ENCODE data around the gene KIF1B.

Gene KIF1B, protein sequence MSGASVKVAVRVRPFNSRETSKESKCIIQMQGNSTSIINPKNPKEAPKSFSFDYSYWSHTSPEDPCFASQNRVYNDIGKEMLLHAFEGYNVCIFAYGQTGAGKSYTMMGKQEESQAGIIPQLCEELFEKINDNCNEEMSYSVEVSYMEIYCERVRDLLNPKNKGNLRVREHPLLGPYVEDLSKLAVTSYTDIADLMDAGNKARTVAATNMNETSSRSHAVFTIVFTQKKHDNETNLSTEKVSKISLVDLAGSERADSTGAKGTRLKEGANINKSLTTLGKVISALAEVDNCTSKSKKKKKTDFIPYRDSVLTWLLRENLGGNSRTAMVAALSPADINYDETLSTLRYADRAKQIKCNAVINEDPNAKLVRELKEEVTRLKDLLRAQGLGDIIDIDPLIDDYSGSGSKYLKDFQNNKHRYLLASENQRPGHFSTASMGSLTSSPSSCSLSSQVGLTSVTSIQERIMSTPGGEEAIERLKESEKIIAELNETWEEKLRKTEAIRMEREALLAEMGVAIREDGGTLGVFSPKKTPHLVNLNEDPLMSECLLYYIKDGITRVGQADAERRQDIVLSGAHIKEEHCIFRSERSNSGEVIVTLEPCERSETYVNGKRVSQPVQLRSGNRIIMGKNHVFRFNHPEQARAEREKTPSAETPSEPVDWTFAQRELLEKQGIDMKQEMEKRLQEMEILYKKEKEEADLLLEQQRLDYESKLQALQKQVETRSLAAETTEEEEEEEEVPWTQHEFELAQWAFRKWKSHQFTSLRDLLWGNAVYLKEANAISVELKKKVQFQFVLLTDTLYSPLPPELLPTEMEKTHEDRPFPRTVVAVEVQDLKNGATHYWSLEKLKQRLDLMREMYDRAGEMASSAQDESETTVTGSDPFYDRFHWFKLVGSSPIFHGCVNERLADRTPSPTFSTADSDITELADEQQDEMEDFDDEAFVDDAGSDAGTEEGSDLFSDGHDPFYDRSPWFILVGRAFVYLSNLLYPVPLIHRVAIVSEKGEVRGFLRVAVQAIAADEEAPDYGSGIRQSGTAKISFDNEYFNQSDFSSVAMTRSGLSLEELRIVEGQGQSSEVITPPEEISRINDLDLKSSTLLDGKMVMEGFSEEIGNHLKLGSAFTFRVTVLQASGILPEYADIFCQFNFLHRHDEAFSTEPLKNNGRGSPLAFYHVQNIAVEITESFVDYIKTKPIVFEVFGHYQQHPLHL (N-terminal part only)

DNA sequence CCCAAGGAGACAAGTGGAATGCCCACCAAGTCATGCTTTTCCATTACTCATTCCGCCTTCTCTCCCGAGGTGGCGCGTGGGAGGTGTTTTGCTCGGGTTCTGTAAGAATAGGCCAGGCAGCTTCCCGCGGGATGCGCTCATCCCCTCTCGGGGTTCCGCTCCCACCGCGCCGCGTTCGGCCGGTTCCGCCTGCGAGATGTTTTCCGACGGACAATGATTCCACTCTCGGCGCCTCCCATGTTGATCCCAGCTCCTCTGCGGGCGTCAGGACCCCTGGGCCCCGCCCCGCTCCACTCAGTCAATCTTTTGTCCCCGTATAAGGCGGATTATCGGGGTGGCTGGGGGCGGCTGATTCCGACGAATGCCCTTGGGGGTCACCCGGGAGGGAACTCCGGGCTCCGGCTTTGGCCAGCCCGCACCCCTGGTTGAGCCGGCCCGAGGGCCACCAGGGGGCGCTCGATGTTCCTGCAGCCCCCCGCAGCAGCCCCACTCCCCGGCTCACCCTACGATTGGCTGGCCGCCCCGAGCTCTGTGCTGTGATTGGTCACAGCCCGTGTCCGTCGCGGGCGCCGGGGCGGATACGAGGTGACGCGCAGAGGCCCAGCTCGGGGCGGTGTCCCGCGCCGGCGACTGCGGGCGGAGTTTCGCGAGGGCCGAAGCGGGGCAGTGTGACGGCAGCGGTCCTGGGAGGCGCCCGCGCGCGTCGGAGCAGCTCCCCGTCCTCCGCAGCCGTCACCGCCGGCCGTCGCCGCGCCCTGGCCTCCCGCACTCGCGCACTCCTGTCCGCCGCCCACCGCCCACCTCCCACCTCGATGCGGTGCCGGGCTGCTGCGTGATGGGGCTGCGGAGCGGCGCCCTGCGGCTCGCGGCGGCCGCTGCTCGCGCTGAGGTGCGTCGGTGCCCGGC lies at the start of gene KIF1B:
TSS of gene KIF1B (plus strand) at position 666 of the 906 bp plus-strand sequence. CDS start 21,759 bp downstream, outside the sequence.
- DNase-seq (ENCODE audit: low spot score): peak; percentile 97

DNA sequence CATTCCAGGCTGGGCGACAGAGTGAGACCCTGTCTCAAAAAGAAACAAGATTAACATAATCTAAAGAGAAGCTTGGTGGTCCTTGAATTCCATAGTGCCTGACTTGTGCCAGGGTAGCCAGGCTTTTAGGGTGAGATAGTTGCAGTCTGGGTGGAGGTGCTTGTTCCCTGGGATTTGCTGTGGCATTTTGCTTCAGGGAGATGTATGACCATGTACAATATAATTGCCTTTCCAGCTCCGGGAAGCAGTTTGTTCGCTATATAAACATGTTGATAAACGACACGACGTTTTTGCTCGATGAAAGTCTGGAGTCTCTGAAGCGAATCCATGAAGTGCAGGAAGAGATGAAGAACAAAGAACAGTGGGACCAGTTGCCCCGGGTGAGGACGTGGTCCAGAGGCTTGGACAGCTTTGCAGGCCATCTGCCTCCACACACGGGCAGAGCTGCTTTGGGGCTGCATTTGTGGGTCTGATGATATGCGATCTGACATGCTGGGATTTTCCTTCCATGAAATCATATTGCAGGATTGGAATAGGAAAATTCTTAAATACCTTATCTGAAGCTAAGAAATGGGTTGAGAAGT lies 49.4 kb upstream of the KIF1B start:
- DNase-seq (ENCODE audit: low spot score): peak; percentile 82

GRCh38 chr1:10161541-10162290 lies 48.7 kb upstream of the KIF1B start:
- peak; percentile 34 for DNase-seq (ENCODE audit: low spot score)

DNA sequence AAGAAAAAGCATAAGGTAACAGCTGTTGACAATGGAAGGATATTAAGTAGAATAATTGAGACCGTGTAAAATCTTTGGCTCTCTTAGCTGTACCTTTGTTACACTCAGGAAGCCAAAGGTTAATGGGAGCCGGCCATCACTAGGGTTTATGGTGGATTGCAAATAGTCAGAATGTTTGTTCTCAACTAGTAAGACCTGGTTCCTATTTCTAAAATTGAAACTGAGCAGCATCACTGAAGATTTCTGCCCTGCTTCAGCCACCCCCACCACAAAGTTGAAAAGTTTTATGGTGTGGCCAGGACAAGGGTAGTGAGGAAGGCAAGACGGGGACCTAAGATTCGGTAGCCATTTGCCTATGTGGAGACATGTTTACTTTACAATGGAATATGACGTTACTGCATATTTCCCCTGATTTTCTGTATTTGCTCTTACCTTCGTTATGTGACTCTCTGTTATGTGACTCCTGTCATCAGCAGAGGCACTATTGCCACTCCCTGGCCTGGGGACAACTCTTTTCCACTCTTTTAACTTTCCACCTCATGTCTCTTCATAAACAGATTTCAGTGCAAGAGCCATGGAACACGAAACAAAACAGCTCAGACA lies 41.4 kb upstream of the KIF1B start:
- no peak for DNase-seq (ENCODE audit: low spot score)

GRCh38 chr1:10170239-10170574 lies 40.2 kb upstream of the KIF1B start:
- DNase-seq (ENCODE audit: low spot score): no peak

DNA sequence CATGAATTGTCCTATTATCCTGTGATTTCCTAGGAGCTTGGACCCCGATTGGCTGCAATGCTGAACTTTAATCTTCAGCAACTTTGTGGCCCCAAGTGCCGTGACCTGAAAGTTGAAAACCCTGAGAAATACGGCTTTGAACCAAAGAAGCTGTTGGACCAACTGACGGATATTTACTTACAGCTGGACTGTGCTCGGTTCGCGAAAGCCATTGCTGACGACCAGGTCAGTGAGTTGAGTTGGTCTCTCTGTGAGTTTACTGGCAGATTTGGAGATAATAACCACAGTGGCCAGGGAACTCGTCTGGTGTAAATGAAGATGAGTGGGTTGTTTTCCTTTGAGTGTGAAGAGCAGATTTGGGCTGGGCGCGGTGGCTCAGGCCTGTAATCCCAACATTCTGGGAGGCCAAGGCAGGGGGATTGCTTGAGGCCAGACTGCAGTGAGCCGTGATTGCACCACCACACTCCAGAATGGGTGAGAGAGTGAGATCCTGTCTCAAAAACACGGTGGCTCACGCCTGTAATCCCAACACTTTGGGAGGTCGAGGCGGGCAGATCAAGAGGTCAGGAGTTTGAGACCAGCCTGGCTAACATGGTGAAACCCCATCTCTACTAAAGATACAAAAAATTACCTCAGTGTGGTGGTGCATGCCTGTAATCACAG lies 39.1 kb upstream of the KIF1B start:
- DNase-seq (ENCODE audit: low spot score): no peak

GRCh38 chr1:10171995-10172669 lies 38.2 kb upstream of the KIF1B start:
- DNase-seq (ENCODE audit: low spot score): no peak

DNA sequence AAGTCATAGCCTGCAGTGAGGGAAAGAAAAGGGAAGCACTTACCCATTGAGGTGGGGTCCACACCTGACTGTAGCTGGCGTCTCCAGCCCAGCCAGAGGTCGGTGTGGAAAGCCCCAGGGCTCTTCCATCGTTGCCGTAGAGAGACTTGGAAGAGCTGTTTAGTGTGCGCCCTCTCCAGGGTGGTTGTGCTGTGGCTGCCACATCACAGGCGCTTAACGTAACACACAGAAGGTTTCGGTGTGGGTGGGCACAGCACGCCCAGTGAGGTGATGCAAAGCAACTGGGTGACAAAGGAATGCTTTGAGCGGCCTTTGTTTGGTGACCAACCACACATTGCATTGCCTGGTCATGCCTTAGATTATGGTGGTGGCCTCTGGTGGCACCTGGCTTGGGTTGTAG lies 36.8 kb upstream of the KIF1B start:
- no peak for DNase-seq (ENCODE audit: low spot score)

- DNase-seq (ENCODE audit: low spot score): no peak
These were observed 32.5 kb upstream of the KIF1B start for GRCh38 chr1:10177876-10178275.

GRCh38 chr1:10178597-10179405 lies 31.6 kb upstream of the KIF1B start:
- DNase-seq (ENCODE audit: low spot score): no peak

DNA sequence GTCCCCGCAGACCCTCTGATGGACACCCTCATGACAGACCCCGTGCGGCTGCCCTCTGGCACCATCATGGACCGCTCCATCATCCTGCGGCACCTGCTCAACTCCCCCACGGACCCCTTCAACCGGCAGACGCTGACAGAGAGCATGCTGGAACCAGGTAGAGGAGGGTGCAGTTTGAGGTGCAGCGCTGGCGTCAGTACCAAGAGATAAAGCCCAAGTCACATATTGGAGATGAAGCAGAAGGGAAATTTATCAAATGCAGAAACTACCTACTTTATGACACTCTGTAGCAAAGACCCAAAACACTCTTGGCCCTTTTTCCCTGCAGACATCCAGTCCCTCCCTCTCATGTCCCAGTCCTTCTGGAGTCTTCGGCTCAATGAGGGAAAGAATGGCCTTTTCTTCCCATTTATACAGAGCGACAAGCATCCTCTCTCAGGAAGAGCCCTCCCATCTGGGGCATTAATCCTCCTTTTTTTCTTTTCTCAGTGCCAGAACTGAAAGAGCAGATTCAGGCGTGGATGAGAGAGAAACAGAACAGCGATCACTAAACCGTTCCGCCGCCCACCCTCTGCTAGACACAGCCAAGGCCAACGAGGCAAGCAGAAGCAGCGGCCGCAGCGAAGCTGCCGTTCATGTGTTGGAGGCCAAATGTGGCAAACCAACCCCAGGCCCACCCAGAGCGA lies 30.8 kb upstream of the KIF1B start:
- peak; percentile 74 for DNase-seq (ENCODE audit: low spot score)

DNA sequence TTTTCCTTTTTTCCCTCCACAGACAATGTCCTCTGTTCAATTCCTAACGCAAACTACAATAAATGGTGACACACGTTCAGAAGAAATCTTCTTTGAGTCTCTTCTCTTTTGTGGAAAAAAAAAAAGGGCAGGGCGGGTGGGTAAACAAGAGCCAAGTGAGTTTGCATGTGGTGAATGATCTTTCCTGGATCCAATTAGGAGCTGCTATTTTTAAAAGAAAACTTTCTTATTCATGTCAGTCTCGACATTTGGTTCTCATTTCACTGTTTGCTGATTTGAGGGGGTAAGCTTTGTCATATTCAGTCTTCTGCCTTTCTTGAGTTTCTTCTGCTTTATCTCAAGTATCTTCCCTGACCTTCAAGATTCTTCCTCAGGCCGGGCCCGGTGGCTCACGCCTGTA lies 29.2 kb upstream of the KIF1B start:
- no peak for DNase-seq (ENCODE audit: low spot score)

GRCh38 chr1:10185759-10186158 lies 24.6 kb upstream of the KIF1B start:
- DNase-seq (ENCODE audit: low spot score): no peak

GRCh38 chr1:10186331-10187025 lies 23.9 kb upstream of the KIF1B start:
- DNase-seq (ENCODE audit: low spot score): no peak

DNA sequence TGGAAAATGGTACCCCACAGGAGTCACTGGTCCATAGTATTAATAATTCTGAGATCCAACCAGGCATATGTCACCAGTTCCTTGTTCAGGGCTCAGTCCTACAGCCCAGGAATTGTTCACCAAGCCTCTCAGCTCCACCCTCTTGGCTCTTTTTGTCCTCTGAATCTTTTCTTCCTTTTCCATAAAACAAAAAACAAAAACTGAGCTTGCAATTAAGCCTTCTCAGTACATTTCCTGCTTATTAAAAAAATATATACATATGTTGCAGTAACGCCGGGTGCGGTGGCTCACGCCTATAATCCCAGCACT lies 23.4 kb upstream of the KIF1B start:
- no peak for DNase-seq (ENCODE audit: low spot score)

- no peak for DNase-seq (ENCODE audit: low spot score)
These were observed 22.2 kb upstream of the KIF1B start for GRCh38 chr1:10188133-10188650.

DNA sequence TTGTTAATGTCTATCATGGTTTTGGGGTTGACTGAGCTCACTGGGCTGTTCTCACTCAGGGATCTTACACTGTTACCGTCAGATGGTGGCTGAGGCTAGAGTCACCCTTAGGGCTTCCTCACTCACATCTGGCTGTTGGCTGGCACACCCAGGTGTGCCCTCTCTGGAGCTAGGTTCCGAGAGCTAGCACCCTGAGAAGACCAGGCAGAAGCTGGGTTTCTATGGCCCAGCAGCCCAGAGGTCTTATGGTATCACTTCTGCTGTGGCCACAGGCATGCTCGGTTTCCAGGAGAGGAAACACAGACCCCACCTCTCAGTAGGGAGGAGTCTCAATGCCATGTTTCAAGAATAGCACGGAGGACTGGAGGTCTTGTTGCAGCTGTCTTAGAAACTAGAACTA lies 20.7 kb upstream of the KIF1B start:
- no peak for DNase-seq (ENCODE audit: low spot score)

Data from Ammon's horn (tissue), 1 donor.